GM21786 (cell line): ENCODE data around the gene SOD2.
"Not testable (repeated sequence)": the region's sequence is repeated elsewhere in the genome, so short reads cannot be mapped to it uniquely, and the experiment has no call there.

Experiments used
- ATAC-seq: cut with Tn5 transposase; IDR thresholded peaks from one replicate; pipeline ENCODE4 v1.9.1; 2021; ENCODE audit not compliant: unreplicated experiment

The SOD2 gene

DNA sequence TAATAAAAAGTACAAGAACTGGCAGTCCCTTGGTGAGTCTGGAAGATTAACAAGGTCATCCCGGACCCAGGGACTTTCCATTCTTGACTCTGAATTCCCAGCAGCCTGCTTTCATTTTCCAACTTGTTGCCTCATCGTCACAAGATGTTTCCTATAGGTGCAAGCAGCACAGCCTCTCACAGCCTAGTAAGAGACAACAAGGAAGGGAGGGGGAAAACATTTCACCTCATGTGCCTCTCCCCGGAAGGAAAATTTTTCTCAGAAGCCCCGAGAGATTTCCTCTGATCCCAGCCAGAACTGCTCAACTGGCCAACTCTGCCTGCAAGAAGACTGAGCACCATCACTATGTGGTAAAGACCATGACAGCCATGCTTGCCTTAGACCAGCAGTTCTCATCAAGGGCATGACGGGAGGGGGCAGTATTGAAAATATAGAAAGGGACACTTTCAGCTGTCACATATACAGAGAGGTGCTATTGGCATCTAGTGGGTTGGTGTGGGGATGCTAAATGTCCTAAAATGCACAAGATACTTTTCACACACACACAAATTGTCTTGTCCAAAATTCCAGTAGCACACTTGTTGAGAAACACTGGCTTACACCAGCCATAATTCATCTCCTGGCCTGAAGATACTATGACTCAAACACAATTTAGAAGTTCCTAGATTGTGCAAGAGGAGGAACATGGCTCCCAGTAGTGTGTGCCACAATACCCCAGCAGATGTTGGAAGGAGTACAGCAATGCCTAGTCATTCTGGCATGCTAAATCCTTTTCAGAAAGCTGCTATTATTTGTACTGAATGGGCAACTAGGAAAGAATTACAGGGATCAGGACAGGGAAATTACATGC is 23.4 kb upstream of the SOD2 start:
- no peak for ATAC-seq

DNA sequence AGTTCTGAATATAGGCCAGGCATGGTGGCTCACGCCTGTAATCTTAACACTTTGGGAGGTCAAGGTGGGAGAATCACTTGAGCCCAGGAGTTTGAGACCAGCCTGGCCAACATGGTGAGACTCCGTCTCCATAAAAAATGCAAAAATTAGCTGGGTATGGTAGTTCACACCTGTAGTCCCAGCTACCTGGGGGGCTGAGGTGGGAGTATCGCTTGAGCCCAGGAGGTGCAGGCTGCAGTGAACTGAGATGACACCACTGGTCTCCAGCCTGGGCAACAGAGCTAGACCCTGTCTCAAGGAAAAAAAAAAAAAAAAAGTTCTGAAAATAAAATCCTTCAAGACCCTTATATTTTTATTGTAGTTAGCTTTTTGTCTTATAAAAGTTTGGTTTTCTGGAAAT is 22.6 kb upstream of the SOD2 start:
- ATAC-seq = no peak

DNA sequence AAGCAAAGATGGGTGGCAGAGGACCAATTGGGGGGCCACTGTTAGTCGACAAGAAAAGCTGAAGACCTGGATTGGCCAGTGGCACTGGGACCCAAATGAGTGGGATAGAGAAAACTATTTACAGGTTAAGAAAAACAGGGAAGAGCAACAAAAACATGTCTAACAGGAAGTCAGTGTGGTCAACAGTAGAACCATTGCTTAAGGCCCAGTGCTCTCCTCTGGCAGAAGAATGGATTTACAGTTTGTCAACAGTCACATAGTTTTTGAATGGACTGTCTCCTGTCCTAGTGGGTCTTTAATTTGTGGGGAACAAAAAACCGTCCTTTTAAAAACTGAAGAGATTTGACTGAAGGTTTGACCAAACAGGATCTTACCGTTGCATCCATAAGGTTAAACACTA is 22.1 kb upstream of the SOD2 start:
- no peak for ATAC-seq

DNA sequence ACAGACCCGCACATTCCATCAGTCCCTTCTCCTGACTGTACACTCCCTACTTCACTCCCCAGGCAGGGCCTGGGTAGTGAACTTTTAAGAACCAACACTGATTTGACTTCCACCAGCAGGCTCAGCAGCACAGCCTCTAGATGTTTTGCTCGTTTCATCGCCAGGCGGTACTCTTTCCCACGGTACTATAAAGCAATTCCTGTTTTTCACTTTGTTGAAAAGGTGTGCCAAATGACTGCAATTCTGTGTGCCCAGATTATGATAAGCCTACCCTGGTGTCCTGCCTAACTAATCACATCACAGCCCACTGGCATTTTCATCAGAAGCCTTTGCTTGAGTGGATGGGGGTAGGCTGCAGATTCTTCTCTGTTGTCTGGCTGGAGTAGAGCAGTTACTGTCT is 21.4 kb upstream of the SOD2 start:
- ATAC-seq = no peak

DNA sequence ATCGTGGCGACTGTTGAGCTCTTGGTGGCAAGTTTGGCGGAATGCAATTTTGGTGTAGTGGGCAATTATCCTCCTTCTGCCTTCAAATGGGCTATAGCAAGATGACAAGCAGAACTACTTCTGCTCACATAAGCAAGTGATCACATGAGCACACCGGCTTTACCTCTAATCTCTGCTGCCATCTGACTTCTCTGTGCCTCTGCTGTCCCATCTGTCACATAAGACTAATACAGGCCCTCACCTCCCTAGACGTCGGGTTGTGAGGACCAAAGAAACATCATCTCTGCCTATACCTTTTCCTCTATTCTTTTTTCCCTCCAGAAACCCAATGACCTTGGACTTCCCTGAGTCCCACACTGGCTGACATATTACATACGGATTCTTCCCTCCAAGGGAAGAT is 20.9 kb upstream of the SOD2 start:
- ATAC-seq = no peak

DNA sequence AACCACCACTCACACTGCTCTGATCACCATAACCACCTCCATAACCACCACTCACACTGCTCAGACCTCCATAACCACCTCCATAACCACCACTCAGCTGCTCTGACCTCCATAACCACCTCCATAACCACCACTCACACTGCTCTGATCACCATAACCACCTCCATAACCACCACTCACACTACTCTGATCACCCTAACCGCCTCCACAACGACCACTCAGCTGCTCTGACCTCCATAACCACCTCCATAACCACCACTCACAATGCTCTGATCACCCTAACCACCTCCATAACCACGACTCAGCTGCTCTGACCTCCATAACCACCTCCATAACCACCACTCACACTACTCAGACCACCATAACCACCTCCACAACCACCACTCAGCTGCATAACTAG is 19.3 kb upstream of the SOD2 start:
- ATAC-seq = not testable (repeated sequence)

DNA sequence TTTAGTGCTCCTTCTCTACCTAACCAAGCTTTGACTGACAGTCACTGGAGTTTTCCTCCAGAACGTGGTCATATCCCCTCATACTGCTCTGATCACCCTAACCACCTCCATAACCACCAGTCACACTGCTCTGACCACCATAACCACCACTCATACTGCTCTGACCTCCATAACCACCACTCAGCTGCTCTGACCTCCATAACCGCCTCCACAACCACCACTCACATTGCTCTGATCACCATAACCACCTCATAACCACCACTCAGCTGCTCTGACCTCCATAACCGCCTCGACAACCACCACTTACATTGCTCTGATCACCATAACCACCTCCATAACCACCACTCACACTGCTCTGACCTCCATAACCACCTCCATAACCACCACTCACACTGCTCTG is 17.6 kb upstream of the SOD2 start:
- ATAC-seq = not testable (repeated sequence)

DNA sequence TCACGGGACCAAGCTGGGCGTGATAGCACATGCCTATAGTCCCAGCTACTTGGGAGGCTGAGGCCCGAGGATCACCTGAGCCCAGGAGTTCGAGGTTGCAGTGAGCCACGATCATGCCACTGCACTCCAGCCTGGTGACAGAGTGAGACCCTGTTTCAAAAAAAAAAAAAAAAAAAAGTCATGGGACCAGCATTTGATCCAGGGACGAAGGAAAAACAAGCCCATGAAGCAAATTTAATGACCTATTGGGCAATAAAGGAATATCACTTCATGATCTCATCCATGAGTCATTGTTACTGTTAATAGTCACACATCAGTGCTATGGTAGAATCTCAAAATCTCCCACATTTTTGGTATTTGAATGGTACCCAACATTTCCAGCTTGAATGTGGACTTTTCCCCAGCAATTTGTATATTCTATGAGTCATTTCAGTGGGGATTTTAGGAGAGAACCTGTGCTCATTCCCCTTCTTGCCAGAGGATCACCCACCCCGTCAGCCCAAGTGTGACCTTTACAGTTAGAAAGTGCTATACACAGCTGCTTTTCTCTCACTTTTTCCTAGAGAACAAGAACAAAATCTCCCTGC is 8.5 kb upstream of the SOD2 start:
- no peak for ATAC-seq

DNA sequence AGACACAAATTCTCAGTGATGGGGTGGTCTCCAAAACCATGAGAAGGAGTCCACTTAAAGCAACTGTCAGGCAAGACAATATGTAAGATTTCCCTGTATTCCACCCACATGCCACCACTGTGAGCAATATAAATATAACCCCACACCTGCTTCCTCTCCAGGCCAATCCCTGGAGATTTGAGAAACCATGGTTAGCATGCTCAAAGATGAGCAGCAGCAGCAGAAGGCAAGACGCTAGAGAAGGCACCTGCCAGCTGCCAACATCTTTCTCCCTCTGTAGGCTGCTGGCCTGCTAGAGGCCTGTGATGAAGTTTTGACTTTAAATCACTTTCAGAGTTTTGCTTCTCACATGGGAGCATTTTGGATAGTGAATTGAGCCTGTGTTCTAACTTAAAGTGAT is 7.9 kb upstream of the SOD2 start:
- ATAC-seq = no peak

DNA sequence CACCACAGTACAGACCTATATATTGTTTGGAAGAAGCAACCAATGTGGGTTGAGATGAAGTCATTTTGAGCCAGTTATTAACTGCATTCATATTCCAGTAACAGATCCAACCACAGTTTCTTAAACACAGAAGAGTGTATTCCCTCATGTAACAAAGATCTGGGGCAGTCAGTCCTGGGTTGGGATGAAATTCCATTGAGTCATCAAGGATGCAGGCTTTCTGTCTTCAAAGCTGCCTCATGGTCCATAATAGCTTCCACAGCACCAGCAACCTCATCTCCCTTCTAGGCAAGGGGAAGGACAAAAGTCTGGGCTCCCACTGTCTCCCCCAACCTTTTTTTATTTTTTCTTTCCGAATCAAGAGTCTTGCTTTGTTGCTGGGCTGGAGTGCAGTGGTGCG is 2.9 kb upstream of the SOD2 start:
- ATAC-seq = no peak

DNA sequence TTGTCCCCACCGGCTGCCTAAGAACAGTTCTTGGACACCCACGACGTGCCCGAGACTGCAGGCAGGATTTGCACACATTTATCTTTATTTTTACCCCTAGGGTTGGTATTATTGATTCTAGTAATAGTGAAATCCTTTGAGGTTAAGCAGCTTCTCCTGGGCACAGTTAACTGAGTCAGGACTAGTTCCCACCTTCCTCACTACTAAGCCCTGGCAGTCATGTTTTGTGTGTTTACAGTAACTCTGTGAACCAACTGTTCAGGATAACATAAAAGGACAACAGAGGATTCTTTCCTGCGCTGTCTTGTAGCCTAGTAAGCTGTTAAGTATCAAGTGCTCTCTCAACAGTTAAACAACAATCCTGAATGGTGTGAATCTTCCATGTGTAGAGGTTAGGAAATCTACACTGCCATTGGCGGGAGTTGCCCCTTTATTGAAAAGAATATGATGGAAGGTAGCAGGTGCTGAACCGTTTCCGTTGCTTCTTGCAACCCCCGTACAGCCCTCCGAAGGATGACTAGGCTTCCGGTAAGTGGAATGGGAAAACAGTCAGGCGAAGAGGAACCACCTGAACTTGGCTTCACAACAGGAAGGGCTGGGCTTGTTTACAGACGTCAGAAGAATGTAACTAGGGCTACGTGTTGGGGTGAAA is 979 bp upstream of the SOD2 start:
- ATAC-seq = no peak

DNA sequence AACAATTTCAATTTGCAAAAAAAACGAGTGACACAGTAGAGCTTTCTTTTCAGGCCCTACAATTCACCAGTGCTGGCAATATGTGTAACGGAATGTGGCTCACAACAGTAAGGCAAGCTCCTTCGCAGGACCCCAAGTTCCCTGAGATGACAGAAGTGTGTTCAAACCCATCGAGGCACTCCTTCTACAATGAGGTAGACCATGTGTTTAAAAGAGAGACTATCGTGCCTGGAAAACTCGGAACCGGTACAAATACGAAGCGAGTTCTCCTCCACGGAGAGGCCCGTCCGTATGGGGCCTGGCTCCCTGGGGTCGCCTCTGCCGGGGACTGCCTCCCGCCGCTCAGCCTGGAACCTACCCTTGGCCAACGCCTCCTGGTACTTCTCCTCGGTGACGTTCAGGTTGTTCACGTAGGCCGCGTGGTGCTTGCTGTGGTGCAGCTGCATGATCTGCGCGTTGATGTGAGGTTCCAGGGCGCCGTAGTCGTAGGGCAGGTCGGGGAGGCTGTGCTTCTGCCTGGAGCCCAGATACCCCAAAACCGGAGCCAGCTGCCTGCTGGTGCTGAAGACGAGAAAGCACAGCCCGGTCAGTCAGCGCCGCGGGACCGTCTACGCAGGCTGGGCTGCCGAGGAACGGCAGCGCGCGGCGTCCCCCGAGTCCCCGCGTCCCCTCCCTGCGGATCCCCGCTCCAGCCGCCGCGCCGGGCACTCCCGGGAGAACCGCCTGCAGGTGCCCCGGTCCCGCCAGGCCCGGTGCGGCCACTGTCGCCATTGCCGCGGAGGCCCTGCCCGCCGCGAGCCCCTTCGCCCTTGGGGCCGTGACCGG is 526 bp downstream of the SOD2 start:
- ATAC-seq = peak; percentile 25

DNA sequence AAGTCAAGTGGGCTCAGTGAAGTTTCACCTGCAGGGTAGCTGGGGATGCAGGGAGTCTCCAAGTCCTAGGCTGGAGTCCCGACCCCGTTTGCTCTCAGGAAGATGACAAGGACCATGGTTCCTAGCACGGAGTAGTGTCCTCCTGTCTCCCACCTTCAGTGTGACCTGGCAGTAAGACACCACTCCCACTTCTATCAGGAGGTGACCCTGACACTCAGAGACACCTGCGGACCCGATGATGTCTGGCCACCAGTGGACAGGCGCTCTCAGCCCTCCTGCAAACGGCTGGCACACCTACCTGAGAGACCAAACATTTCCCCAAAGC is 1.1 kb downstream of the SOD2 start:
- no peak for ATAC-seq

DNA sequence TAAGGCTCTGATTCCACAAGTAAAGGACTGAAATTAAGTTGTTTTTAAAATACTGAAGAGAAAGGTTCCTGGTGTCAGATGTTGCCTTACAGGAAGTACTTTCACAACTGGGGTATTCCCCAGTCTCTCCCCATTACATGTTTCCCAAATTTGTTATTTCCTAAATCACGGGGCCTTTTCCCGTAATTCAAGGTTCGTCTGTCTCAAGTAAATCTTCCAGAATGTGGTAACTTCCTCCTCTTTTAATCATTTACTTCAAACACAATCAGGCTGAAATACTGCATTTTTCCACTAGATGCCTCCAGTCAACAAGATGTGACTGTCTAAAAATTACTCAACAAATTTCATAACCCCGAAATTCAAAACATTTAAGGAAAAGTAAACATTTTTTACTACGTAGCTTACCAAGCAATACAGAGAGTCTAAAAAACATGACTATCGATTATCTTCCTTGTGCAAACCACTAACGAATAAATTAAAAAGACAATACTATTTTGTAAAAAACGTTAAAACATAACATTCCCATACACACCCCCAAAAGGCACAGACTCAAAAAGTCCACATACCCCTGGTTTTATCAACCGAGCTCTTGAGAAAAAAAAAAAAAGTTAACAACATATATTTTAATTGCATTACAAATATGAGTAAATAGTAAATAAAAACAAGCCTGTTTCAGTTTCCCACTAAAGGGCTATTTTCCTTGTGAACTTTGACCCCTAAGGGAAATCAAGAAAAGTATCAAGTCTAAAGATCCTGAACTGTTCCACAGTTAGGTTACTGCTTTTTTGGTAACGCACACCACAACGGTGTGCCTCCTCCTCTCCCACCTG is 1.7 kb downstream of the SOD2 start:
- ATAC-seq = no peak

DNA sequence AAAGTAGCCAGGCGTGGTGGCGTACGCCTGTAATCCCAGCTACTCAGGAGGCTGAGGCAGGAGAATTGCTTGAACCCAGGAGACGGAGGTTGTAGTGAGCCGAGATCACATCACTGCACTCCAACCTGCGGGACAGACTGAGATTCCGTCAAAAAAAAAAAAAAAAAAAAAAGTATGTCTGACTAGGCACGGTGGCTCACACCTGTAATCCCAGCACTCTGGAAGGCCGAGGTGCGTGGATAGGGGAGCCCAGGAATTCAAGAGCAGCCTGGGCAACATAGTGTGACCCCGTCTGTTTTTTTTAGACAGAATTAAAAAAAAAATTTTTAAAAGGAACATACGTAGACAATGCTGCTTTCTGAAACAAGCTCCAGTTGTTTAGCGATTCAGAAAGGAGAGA is 2.9 kb downstream of the SOD2 start:
- not testable (repeated sequence) for ATAC-seq

DNA sequence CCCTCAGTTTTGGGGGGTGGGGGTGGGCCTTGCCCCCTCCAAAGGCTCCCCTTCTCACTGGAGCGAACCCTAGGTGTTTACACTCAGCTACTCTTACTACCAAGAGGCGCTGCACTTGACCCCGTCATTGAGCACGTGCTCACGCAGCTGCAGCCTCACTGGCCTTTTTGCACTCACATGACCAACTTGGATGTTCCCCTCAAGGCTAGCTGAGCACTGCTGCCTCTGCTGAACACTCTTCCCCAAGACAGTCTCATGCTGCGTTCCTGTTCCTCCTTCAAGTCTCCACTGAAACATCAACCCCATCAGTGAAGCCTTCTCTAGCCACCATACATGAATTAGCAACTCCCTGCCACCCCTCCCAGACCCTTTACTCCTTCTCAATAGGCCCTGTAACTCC is 4.0 kb downstream of the SOD2 start:
- ATAC-seq = no peak

DNA sequence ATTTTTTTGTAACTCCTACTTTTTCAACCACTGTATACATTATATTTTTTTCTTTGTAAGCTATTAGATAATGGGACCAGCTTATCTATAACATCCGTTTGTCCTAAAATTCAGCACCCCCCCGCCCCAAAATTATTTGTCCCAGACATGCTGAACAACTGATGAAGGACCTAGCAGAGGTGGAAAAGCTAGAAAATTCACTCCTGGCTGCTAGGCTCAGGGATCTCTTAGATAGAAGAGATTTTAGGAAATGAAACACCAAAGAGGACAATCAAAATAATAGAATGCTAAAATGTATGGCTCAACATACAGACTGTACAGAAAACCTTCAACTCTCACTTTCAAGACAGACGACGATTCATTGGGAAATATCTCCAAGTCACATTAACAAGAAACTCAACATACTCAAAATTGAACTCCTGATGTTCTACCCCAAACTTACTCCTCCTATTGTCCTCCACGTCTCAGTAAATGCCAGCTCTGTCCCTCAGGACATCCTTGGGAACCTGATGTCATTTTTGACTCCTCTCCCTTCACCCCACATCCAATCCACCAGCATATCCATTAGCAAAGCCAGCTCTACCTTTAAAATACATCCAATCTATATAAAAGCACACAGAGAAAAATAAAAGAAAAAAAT is 4.7 kb downstream of the SOD2 start:
- no peak for ATAC-seq

DNA sequence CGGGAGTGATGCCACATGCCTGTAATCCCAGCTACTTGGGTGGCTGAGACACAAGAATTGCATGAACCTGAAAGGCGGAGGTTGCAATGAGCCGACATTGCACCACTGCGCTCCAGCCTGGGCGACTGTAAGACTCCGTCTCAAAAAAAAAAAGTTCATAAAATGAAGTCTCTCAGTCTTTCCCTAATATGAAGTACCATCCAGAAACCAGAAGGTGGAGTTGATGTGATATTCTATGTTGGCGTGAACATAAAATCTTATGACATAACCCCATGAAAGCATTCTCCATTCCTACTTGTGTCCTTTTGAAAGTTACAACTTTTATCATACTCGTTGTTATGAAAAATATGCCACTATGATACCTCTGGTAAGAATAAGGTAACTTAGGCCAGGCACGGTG is 5.7 kb downstream of the SOD2 start:
- ATAC-seq = no peak

DNA sequence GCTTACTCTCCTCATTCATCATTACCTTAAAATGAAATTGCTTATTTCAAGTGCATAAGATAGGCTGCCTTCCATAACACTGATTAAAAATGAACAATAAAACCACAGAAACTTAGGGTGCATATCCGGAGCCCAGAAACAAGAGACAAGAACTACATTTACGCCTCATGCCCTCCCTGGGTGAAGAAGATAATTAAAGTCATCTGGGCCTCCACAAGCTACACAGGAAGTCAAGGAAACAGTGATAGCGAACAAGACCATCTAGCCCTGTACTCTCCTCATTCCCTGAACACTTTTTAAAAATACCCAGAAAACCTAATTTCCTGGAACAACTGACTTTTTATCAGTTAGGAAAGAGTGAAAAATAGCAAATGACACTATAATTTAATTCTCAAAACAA is 6.3 kb downstream of the SOD2 start:
- ATAC-seq = no peak

DNA sequence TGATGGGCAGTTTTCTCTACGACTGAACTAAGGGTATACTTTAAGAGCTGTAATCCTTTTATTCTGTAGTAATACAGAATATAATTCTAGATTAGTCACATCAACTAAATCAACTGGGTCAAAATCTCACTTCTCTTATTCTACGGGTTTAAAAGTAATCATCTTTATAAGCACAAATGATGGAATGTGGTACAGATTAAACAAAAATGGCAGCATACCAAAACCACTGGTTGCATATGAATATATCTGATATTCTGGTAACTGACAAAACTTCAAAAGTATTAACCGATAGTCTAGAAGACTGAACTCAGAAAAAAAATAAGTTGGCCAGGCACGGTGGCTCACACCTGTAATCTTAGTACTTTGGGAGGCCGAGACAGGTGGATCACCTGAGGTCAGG is 7.0 kb downstream of the SOD2 start:
- no peak for ATAC-seq

DNA sequence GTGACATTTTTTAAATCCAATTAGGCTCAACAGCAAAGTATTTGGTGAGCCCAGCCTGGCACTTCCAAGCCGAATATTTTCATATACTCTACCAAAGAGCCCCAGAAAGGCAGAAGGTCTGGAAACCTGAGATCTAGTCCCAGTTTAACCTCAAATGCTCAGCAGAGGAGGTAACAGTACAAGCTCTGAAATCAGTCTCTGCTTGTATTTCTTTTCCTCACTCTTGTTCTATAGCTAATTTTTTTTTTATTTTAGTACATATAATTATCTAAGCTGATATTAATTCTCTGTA is 9.1 kb downstream of the SOD2 start:
- no peak for ATAC-seq
